ENCODE data around the gene TSEN15. TPM values are rescaled to one million over a fixed set of nuclear protein-coding genes. Genes with fewer than 3 reads are reported as not detected.

Gene TSEN15
- total RNA-seq, 1 experiment from 2014 or later, result 31.1 TPM

DNA sequence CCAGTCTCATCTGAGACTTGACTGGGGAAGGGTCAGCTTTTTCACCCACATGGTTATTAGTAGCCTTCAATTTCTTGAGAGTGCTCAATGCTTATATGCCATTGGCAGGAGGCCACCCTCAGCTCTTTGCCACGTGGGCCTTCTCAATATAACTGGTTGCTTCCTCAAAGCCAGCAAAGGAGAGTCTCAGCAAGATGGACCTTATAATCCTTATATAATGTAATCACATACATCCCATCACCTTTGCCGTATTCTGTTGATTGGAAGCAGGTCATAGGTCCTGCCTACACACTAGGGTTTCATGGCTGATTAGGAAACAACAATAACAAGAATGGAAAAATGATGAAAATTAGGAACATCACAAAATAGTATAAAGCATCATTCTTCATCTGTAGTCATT lies 22.9 kb downstream of the TSEN15 start (continued):
- TF ChIP-seq REST (IDR thresholded peaks at IDR 0.05; ENCODE audit: low read depth) (no peak), EZH2 (IDR thresholded peaks at IDR 0.05) (no peak), TCF7L2 (IDR thresholded peaks at IDR 0.05; ENCODE audit: borderline replicate concordance, extremely low read depth, insufficient read depth, insufficient read length) (no peak), POLR2AphosphoS5 (IDR thresholded peaks at IDR 0.05; ENCODE audit: low read depth, low read length) (no peak), SIN3A (IDR thresholded peaks at IDR 0.05; ENCODE audit: low read depth) (no peak)
- TF ChIP-seq, protein P1, sequence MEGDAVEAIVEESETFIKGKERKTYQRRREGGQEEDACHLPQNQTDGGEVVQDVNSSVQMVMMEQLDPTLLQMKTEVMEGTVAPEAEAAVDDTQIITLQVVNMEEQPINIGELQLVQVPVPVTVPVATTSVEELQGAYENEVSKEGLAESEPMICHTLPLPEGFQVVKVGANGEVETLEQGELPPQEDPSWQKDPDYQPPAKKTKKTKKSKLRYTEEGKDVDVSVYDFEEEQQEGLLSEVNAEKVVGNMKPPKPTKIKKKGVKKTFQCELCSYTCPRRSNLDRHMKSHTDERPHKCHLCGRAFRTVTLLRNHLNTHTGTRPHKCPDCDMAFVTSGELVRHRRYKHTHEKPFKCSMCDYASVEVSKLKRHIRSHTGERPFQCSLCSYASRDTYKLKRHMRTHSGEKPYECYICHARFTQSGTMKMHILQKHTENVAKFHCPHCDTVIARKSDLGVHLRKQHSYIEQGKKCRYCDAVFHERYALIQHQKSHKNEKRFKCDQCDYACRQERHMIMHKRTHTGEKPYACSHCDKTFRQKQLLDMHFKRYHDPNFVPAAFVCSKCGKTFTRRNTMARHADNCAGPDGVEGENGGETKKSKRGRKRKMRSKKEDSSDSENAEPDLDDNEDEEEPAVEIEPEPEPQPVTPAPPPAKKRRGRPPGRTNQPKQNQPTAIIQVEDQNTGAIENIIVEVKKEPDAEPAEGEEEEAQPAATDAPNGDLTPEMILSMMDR (IDR thresholded peaks at IDR 0.05 in 2 of 3, conservative IDR thresholded peaks at IDR 0.05 in 1 of 3; ENCODE audit: borderline replicate concordance in 1 of 3, insufficient read depth in 1 of 3, low read depth in 2 of 3, low read length in 2 of 3), result no peak
